Ascending aorta (tissue), 2 donors: ENCODE data around the gene YWHAG. TPM values are rescaled to one million over a fixed set of nuclear protein-coding genes. Genes with fewer than 3 reads are reported as not detected.

Experiments
- DNase-seq, 2 donors: peaks; one replicate each; pipeline ENCODE4 v3.0.0-alpha.2; 2019; ENCODE audit warnings: low spot score in 2 of 2
- H3K27ac ChIP-seq, 2 donors: fragments of 200-600 bp; sonication (generic); one replicate each; pipeline ENCODE4 v1.5.1; 2016 to 2017; ENCODE audit warnings: mild to moderate bottlenecking in 1 of 2
- H3K27me3 ChIP-seq: fragments of 200-600 bp; sonication (generic); one replicate; pipeline ENCODE4 v1.5.1; 2017
- H3K36me3 ChIP-seq, 2 donors: fragments of 200-600 bp; sonication (generic); one replicate each; pipeline ENCODE4 v1.5.1; 2016
- H3K4me1 ChIP-seq, 2 donors: fragments of 200-600 bp; sonication (generic); one replicate each; pipeline ENCODE4 v1.5.1; 2016 to 2017; ENCODE audit warnings: mild to moderate bottlenecking in 1 of 2
- H3K4me3 ChIP-seq, 2 donors: fragments of 200-600 bp; sonication (generic); one replicate each; pipeline ENCODE4 v1.5.1; 2016 to 2017; ENCODE audit warnings: mild to moderate bottlenecking in 1 of 2
- H3K9me3 ChIP-seq, 2 donors: fragments of 200-600 bp; sonication (generic); one replicate each; pipeline ENCODE4 v1.5.1; 2016
- intact Hi-C: fragments of 100-400 bp; cut with DNase I; formaldehyde crosslinking; loops from one replicate; pipeline ENCODE4 v1.15.1; 2023
- total RNA-seq: library from RNA; depleted of rRNA; stranded (reverse); fragments of >200 nt; gene quantifications from one replicate; pipeline ENCODE4 v1.1.0, GENCODE V29; 2016
- TF ChIP-seq, protein P1 (sequence below), 3 experiments: fragments of 200-600 bp in 2 of 3; fragments of 450-650 bp in 1 of 3; sonication (generic) in 2 of 3; IDR thresholded peaks; one replicate each; pipeline ENCODE4 v1.5.1; 2016 to 2019; ENCODE audit warnings: antibody characterized with exemption in 3 of 3, mild to moderate bottlenecking in 1 of 3, moderate library complexity in 1 of 3

The YWHAG gene
- total RNA-seq, 1 donor from 2014 or later: 83.0 TPM

DNA sequence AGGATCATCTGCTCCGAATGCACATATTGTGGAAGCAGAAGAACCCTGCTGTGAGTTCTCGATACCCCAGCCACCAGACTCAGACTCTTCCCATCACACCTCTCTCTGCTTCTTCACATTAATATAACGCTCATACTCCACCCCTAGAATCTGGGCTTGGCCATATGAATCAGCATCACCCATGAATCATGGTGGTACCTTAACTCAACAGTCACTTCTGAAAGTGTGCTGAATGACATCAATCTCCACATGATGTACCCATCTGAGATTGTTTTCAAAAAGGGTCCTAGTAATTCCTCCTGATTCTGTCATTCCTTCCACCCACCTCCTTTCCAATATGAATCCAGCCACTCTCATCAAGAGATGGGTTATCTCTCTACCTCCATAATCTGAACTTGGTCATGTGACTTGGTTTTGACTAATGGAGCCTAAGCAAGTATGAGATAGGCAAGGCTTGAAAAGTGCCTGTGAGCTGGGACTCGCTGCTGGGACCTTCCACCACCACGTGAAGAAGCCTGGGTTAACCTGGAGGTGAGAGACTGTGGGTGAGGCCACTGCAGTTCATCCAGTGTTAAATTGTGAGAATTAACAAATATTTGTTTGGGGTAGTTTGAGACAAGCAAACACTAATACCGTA is 15.4 kb downstream of the YWHAG start:
- intact Hi-C loops: no loop called here
- Histone ChIP-seq H3K27ac (no peak overlapping the region), H3K36me3 (peaks cover 43 to 48% of the 10 kb centered on the region in 2 donors), H3K4me1 (peaks cover 12 to 28% of the 10 kb centered on the region in 2 donors), H3K4me3 (no peak overlapping the region), H3K9me3 (no peaks in the 10 kb centered on the region), H3K27me3 (no peaks in the 10 kb centered on the region)
- no peak for DNase-seq
- TF ChIP-seq, protein P1, sequence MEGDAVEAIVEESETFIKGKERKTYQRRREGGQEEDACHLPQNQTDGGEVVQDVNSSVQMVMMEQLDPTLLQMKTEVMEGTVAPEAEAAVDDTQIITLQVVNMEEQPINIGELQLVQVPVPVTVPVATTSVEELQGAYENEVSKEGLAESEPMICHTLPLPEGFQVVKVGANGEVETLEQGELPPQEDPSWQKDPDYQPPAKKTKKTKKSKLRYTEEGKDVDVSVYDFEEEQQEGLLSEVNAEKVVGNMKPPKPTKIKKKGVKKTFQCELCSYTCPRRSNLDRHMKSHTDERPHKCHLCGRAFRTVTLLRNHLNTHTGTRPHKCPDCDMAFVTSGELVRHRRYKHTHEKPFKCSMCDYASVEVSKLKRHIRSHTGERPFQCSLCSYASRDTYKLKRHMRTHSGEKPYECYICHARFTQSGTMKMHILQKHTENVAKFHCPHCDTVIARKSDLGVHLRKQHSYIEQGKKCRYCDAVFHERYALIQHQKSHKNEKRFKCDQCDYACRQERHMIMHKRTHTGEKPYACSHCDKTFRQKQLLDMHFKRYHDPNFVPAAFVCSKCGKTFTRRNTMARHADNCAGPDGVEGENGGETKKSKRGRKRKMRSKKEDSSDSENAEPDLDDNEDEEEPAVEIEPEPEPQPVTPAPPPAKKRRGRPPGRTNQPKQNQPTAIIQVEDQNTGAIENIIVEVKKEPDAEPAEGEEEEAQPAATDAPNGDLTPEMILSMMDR (IDR thresholded peaks at IDR 0.05): no peak

DNA sequence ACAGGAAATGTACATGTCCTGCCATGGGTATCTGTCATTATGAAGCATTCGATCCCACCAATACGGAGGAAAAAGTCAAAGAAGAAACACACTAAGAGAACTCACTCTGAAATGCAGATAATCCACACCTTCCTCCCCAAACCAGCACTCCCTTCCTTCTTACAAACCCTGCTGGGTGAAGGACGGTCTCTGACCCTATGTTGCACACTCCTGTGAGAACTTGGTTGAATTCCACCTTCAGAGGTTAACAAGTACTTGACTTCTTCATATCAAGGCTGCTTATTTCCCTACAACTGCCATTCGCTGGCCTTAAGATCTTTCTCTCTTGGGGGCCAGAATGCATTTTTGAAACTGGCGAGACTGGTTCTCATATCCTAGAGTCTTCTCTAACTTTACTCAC is 16.6 kb downstream of the YWHAG start:
- intact Hi-C loops: no loop called here
- Histone ChIP-seq H3K4me1 (peaks cover 12 to 40% of the 10 kb centered on the region in 2 donors), H3K9me3 (no peaks in the 10 kb centered on the region), H3K4me3 (no peak overlapping the region), H3K27ac (peak overlapping the region in 1 of 2 donors; percentile 77), H3K27me3 (no peaks in the 10 kb centered on the region), H3K36me3 (peaks cover 41 to 44% of the 10 kb centered on the region in 2 donors)
- DNase-seq: no peak
- TF ChIP-seq, protein P1 (IDR thresholded peaks at IDR 0.05): no peak

DNA sequence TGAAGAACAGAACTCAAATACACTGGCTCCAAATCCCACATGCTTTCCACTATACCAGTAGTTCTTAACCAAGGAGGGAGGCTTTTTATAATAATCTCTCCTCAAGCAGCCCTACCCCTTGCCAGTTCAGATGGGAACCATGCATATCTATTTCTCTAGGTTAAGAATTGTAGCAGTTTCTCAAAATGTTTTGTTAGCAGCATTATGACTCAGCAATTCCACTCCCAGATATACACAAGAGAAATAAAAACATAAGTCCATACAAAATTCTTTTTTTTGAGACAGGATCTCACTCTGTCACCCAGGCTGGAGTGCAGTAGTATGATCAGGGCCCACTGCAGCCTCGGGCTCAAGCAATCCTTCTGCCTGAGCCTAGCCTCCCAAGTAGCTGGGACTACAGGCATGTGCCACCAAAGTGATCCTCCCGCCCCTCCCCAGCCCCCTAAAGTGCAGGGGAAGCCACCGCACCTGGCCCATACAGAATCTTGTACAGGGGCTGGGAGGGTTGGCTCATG is 18.1 kb downstream of the YWHAG start:
- Histone ChIP-seq H3K27ac (peak overlapping the region; percentile 77 to 81), H3K4me1 (peaks cover 14 to 42% of the 10 kb centered on the region in 2 donors), H3K4me3 (no peak overlapping the region), H3K36me3 (peaks cover 26 to 29% of the 10 kb centered on the region in 2 donors), H3K9me3 (no peaks in the 10 kb centered on the region), H3K27me3 (no peaks in the 10 kb centered on the region)
- intact Hi-C loops: no loop called here
- no peak for DNase-seq
- TF ChIP-seq, protein P1 (IDR thresholded peaks at IDR 0.05): no peak

DNA sequence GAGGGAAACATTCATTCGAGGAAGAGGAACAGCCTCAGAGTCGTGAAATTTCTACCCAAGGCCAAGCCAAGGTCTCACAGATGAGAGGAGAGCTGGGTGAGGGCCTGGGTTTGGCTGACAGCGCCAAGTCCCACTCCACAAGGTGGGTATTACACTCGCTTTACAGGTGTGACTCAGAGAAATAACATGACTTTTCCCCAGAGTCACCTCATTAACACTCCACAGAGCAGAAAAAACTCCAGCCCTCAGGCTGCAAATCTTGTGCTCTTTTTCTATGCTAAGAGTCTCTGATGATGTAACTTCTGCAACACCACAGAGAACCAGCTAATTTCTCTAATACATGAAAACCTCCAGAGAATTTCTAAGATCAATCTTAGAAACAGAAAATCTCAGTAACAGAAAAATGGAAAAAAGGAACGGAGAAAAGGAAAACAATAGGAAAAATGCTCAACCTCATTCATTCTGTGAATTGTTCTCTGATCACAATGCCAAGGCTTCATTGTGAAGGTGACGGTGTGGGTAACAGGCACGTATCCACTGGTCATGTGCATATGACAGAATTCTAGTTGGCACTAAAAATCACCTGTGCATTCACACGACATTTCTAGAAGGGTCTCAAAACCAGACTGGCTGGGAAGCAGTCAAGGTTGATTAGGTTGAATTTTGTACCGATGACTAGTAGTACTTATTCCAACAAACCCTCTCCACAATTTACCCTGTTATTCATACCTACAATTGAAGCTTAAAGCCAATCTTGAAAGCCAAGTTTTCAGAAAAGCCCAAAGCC is 20.3 kb downstream of the YWHAG start:
- Histone ChIP-seq H3K27me3 (no peaks in the 10 kb centered on the region), H3K4me1 (peaks cover 14 to 52% of the 10 kb centered on the region in 2 donors), H3K4me3 (no peak overlapping the region), H3K9me3 (no peaks in the 10 kb centered on the region), H3K36me3 (peaks cover 6 to 8% of the 10 kb centered on the region in 2 donors), H3K27ac (peak overlapping the region; percentile 42 to 77)
- intact Hi-C loops: no loop called here
- no peak for DNase-seq
- TF ChIP-seq, protein P1 (IDR thresholded peaks at IDR 0.05): no peak

DNA sequence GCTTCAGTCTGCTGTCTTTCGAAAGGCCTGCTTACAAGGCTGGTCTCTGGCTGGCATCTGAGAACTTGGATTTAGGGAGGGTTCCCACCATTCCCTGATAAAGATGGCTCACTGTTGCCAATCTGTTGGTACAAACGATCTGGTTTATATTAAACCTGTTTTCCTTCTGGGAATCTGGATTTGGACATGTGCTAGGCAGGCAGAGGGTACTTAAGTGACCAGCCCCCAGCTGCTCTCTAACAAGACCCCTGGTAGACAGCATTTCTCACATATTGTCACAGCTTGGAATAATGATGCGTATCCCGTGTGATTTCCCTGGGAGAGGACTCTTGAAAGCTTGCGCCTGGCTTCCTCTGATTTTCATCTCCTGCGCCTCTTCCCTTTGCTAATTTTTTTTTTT is 21.6 kb downstream of the YWHAG start:
- no peak for DNase-seq
- peaks cover 0 to 3% of the 10 kb centered on the region in 2 donors for H3K36me3 ChIP-seq
- TF ChIP-seq, protein P1 (IDR thresholded peaks at IDR 0.05): no peak
- peak overlapping the region in 1 of 2 donors; percentile 24 for H3K27ac ChIP-seq
- H3K4me1 ChIP-seq: peaks cover 22 to 65% of the 10 kb centered on the region in 2 donors
- H3K4me3 ChIP-seq: no peak overlapping the region
- H3K9me3 ChIP-seq: no peaks in the 10 kb centered on the region
- intact Hi-C loops: no loop called here
- no peaks in the 10 kb centered on the region for H3K27me3 ChIP-seq
